ENCODE results near the gene TMEM239.
"Not testable (repeated sequence)": the region's sequence is repeated elsewhere in the genome, so short reads cannot be mapped to it uniquely, and the experiment has no call there.

The TMEM239 gene

GRCh38 chr20:2816030-2816582 is at the start of gene TMEM239:
TMEM239 (plus strand) TSS chr20:2816364; CDS start chr20:2816555, 191 bp downstream.
- intact Hi-C loops (cut with micrococcal nuclease): no loop called here
- Mint-ChIP-seq H3K9me3 (peaks cover 8% of the 10 kb centered on the region), H3K4me3 (no peak within 1 kb of the TSS), H3K27me3 (peaks cover 50% of the 10 kb centered on the region), H3K36me3 (ENCODE audit: low read depth) (no peaks in the 10 kb centered on the region), H3K4me1 (ENCODE audit: low read depth) (peaks cover 10% of the 10 kb centered on the region), H3K27ac (peak within 1 kb of the TSS; percentile 43)

- H3K4me1 Mint-ChIP-seq (ENCODE audit: low read depth): peaks cover 19% of the 10 kb centered on the region
- peaks cover 31% of the 10 kb centered on the region for H3K27me3 Mint-ChIP-seq
- H3K27ac Mint-ChIP-seq: no peak overlapping the region
- no peaks in the 10 kb centered on the region for H3K9me3 Mint-ChIP-seq
- no peak overlapping the region for H3K4me3 Mint-ChIP-seq
- intact Hi-C loops (cut with micrococcal nuclease): no loop called here
- H3K36me3 Mint-ChIP-seq (ENCODE audit: low read depth): no peaks in the 10 kb centered on the region
Observed at GRCh38 chr20:2767768-2768631, 48.2 kb upstream of the TMEM239 start.

- Mint-ChIP-seq H3K27me3 (peaks cover 28% of the 10 kb centered on the region), H3K27ac (peak overlapping the region; percentile 13)
Observed at GRCh38 chr20:2768632-2769015, 47.5 kb upstream of the TMEM239 start.

GRCh38 chr20:2770091-2770490 is 46.1 kb upstream of the TMEM239 start:
- H3K27ac Mint-ChIP-seq; intact Hi-C loops (cut with micrococcal nuclease); H3K9me3 Mint-ChIP-seq; H3K36me3 Mint-ChIP-seq (ENCODE audit: low read depth); H3K4me3 Mint-ChIP-seq: not testable (repeated sequence)
- H3K4me1 Mint-ChIP-seq (ENCODE audit: low read depth): peaks cover 25% of the 10 kb centered on the region
- H3K27me3 Mint-ChIP-seq: peaks cover 23% of the 10 kb centered on the region

More at GRCh38 chr20:2768632-2769015, 47.5 kb upstream of the TMEM239 start:
- no peaks in the 10 kb centered on the region for H3K36me3 Mint-ChIP-seq (ENCODE audit: low read depth)
- no peaks in the 10 kb centered on the region for H3K9me3 Mint-ChIP-seq
- no peak overlapping the region for H3K4me3 Mint-ChIP-seq
- intact Hi-C loops (cut with micrococcal nuclease): no loop called here
- H3K4me1 Mint-ChIP-seq (ENCODE audit: low read depth): peaks cover 25% of the 10 kb centered on the region

GRCh38 chr20:2771631-2772080 is 44.5 kb upstream of the TMEM239 start:
- Mint-ChIP-seq H3K27me3 (peaks cover 23% of the 10 kb centered on the region), H3K4me3 (no peak overlapping the region), H3K9me3 (no peaks in the 10 kb centered on the region), H3K36me3 (ENCODE audit: low read depth) (no peaks in the 10 kb centered on the region), H3K4me1 (ENCODE audit: low read depth) (peaks cover 29% of the 10 kb centered on the region), H3K27ac (peak overlapping the region; percentile 36)
- intact Hi-C loops (cut with micrococcal nuclease): no loop called here

- H3K36me3 Mint-ChIP-seq (ENCODE audit: low read depth): no peaks in the 10 kb centered on the region
- peaks cover 37% of the 10 kb centered on the region for H3K4me1 Mint-ChIP-seq (ENCODE audit: low read depth)
- H3K27ac Mint-ChIP-seq: peak overlapping the region; percentile 60
- H3K9me3 Mint-ChIP-seq: no peaks in the 10 kb centered on the region
- H3K4me3 Mint-ChIP-seq: no peak overlapping the region
- intact Hi-C loops (cut with micrococcal nuclease): no loop called here
- peaks cover 18% of the 10 kb centered on the region for H3K27me3 Mint-ChIP-seq
Observed at GRCh38 chr20:2773812-2774211, 42.4 kb upstream of the TMEM239 start.

- H3K36me3 Mint-ChIP-seq (ENCODE audit: low read depth): no peaks in the 10 kb centered on the region
- H3K27ac Mint-ChIP-seq: peak overlapping the region; percentile 60
- H3K9me3 Mint-ChIP-seq: no peaks in the 10 kb centered on the region
- intact Hi-C loops (cut with micrococcal nuclease): loop anchor here (5.0 kb wide), 1 partner anchor 57 kb away; no protein-coding TSS in a partner anchor
- peaks cover 39% of the 10 kb centered on the region for H3K4me1 Mint-ChIP-seq (ENCODE audit: low read depth)
- no peak overlapping the region for H3K4me3 Mint-ChIP-seq
- peaks cover 7% of the 10 kb centered on the region for H3K27me3 Mint-ChIP-seq
Observed at GRCh38 chr20:2775139-2775538, 41.0 kb upstream of the TMEM239 start.

- Mint-ChIP-seq H3K36me3 (ENCODE audit: low read depth) (no peaks in the 10 kb centered on the region), H3K4me3 (no peak overlapping the region), H3K4me1 (ENCODE audit: low read depth) (peaks cover 20% of the 10 kb centered on the region), H3K27me3 (peaks cover 13% of the 10 kb centered on the region), H3K9me3 (no peaks in the 10 kb centered on the region), H3K27ac (peak overlapping the region; percentile 83)
- intact Hi-C loops (cut with micrococcal nuclease): loop anchor here (5.0 kb wide), 1 partner anchor 54 kb away; no protein-coding TSS in a partner anchor
Observed at GRCh38 chr20:2778602-2779321, 37.4 kb upstream of the TMEM239 start.

GRCh38 chr20:2780948-2781347 is 35.2 kb upstream of the TMEM239 start:
- intact Hi-C loops (cut with micrococcal nuclease): no loop called here
- Mint-ChIP-seq H3K27me3 (peaks cover 19% of the 10 kb centered on the region), H3K27ac (no peak overlapping the region), H3K36me3 (ENCODE audit: low read depth) (no peaks in the 10 kb centered on the region), H3K9me3 (no peaks in the 10 kb centered on the region), H3K4me3 (no peak overlapping the region), H3K4me1 (ENCODE audit: low read depth) (peaks cover 16% of the 10 kb centered on the region)

GRCh38 chr20:2783908-2784566 is 32.1 kb upstream of the TMEM239 start:
- Mint-ChIP-seq H3K4me1 (ENCODE audit: low read depth) (peaks cover 6% of the 10 kb centered on the region), H3K36me3 (ENCODE audit: low read depth) (no peaks in the 10 kb centered on the region), H3K9me3 (no peaks in the 10 kb centered on the region), H3K27me3 (peaks cover 28% of the 10 kb centered on the region), H3K4me3 (no peak overlapping the region), H3K27ac (no peak overlapping the region)
- intact Hi-C loops (cut with micrococcal nuclease): no loop called here

GRCh38 chr20:2793471-2793870 is 22.7 kb upstream of the TMEM239 start:
- H3K27me3 Mint-ChIP-seq: peaks cover 27% of the 10 kb centered on the region
- no peaks in the 10 kb centered on the region for H3K9me3 Mint-ChIP-seq
- H3K4me3 Mint-ChIP-seq: no peak overlapping the region
- H3K36me3 Mint-ChIP-seq (ENCODE audit: low read depth): no peaks in the 10 kb centered on the region
- no peaks in the 10 kb centered on the region for H3K4me1 Mint-ChIP-seq (ENCODE audit: low read depth)
- intact Hi-C loops (cut with micrococcal nuclease): no loop called here
- H3K27ac Mint-ChIP-seq: no peak overlapping the region

GRCh38 chr20:2794202-2794748 is 21.9 kb upstream of the TMEM239 start:
- H3K4me1 Mint-ChIP-seq (ENCODE audit: low read depth): peaks cover 6% of the 10 kb centered on the region
- H3K36me3 Mint-ChIP-seq (ENCODE audit: low read depth): no peaks in the 10 kb centered on the region
- intact Hi-C loops (cut with micrococcal nuclease): no loop called here
- no peak overlapping the region for H3K27ac Mint-ChIP-seq
- no peak overlapping the region for H3K4me3 Mint-ChIP-seq
- peaks cover 31% of the 10 kb centered on the region for H3K27me3 Mint-ChIP-seq
- H3K9me3 Mint-ChIP-seq: no peaks in the 10 kb centered on the region

- Mint-ChIP-seq H3K9me3 (no peaks in the 10 kb centered on the region), H3K4me3 (no peak overlapping the region), H3K4me1 (ENCODE audit: low read depth) (peaks cover 13% of the 10 kb centered on the region), H3K27me3 (peaks cover 33% of the 10 kb centered on the region), H3K36me3 (ENCODE audit: low read depth) (no peaks in the 10 kb centered on the region), H3K27ac (no peak overlapping the region)
- intact Hi-C loops (cut with micrococcal nuclease): no loop called here
Observed at GRCh38 chr20:2794866-2795447, 21.2 kb upstream of the TMEM239 start.
